GM18909 (cell line): Measurements from ENCODE around the gene TBXAS1.

Experiments
- ATAC-seq: cut with Tn5 transposase; IDR thresholded peaks from one replicate; pipeline ENCODE4 v1.9.1; 2021; ENCODE audit warnings: mild to moderate bottlenecking; ENCODE audit not compliant: unreplicated experiment, poor library complexity

The TBXAS1 gene

DNA sequence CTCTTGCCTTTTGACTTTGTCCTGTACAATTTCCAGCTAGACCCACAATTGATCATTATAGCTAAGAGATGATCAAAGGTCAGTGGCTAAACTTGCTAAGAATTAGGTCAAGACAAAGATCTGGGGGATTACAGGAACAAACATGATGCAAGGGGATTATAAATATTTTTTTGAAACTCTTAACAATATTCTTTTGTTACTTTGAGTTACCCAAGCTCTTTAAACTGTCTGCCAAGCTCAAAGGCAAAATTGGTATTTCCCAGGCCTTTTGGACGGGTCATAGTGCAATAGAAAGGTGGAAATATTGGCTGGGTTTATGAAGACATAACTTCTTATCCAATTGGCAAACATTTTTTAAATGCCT, 23.4 kb downstream of the TBXAS1 start:
- ATAC-seq, result no peak

- no peak for ATAC-seq
These were observed 24.6 kb downstream of the TBXAS1 start for GRCh38 chr7:139853506-139854123.

DNA sequence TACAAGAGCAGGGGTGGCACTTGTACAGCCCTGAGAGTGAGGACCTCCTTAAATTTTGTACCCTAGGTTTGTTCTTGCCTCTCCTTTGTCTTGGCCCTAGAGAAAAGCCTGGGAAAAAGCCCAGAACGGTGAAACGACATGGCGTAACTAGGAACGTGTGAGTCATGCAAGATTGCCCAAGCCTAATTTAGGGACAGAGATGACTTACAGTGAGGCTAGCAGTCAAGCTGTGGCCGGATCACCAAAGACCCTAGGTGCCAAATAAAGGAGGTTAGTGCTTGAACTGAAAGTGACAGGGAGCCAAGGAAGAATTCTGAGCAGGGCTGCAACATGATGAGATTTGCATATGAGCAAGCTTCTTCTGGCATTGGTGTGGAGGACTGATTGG, 25.1 kb downstream of the TBXAS1 start:
- no peak for ATAC-seq

GRCh38 chr7:139854803-139855497, 25.9 kb downstream of the TBXAS1 start:
- ATAC-seq, result peak; percentile 16

- peak; percentile 87 for ATAC-seq
These were observed 26.6 kb downstream of the TBXAS1 start for GRCh38 chr7:139855498-139856270.

DNA sequence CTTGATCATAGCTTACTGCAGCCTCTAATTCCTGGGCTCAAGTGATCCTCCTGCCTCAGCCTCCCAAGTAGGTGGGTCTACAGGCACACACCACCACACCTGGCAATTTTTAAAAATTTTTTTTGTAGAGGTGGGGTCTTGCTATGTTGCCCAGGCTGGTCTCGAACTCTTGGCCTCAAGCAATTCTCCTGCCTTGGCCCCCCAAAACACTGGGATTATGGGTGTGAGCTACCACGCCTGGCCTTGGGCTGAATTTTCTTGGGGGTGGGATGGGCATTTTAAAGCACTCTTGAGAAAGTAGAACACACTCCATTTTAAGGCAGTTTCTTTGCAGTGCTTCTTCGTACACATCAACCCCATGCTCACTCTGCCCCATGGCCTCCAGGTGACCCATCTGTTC, 28.7 kb downstream of the TBXAS1 start:
- ATAC-seq, result no peak

DNA sequence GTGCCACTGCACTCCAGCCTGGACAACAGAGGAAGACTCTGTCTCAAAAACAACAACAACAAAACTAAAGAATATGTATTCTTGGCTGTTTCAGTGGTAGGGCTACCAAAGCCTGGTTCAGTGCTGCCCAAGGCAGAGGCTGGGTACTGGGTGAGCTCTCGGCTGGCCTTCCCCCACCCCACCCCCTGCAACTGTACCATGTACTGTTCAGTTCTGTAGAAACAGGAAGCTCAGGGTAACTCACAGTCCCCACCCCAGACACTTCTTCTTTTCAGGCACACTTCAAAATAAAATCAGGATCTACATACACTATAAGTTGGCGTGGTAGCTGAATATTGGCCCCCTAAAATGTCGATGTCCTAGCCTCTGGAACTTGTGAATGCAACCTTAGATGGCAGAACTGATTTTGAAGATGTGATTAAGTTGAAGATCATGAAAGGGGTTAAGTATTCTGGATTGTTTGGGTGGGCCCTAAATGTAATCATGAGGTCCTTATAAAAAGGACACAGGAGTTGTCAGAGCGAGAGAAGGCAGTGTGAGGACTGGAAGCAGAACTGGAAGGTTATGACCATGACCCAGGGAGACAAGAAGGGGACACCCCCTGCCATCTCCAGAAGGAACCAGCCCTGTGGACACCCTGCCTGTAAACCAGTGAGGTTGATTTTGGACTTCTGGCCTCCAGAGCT, 31.2 kb downstream of the TBXAS1 start:
- ATAC-seq, result no peak

DNA sequence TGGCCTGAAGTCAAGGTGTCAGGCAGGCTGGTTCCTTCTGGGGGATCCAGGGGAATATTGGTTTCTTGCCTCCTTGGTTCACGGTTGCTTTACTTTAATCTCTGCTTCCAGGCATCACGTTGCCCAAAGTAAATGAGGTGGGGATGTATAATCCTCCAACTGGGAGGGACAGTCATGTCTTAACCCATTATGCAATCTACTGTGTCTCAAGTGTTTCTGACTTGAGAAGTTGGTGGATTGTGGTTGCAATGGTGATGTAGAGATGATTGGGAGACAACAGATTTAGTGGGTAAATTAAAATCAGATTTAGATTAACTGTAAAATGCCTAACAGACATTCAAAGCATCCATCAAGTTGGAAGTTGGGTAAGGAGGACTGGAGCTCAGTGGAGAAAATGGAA, 32.7 kb downstream of the TBXAS1 start:
- no peak for ATAC-seq

DNA sequence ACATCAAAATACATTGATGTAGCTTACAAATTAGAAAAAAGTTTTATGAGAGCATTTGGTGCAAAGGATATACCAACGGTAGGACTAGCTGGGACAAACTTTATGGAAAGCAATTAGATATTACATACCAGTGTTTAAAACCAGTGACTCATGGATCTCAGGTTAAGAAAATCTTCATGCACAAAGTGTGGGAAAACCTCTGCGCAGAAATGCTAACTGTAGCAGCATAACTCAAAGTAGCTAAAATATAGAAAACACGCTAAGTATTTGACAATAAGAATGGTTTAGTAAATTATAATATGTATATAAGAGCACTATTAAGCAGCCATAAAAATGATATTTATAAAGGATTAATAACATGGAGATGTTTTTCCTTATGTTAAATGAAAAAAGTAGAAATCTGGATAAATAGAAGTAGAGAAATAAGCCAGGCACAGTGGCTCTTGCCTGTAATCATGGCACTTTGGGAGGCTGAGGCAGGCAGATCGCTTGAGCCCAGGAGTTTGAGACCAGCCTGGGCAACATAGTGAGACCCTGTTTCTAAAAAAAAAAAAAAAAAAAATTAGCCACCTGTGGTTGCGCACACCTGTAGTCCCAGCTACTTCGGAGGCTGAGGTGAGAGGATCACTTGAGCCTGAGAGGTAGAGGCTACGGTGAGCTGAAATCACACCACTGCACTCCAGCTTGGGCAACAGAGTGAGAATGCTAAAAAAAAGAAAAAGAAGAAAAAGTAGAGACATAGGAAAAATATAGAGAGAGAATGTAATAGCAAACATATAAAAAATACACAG, 37.2 kb downstream of the TBXAS1 start:
- ATAC-seq, result no peak

DNA sequence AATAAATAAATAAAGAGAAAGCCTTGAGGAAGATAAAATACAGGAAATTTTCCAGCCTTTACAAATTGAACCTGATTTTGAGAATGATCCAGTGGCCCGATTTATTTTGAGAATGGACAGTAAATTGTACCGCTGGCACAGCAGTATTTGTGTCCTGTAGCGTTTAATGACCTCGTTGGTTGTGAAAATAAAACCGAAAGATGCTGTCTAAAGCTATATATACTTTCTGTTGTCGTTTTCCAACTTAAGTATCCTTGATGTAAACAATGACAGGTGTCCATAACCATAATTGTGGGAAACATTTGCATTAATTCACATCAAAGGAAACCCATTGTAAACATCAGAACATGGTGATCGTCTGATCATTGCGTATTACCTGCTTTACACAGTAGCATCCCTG, 38.8 kb downstream of the TBXAS1 start:
- no peak for ATAC-seq

DNA sequence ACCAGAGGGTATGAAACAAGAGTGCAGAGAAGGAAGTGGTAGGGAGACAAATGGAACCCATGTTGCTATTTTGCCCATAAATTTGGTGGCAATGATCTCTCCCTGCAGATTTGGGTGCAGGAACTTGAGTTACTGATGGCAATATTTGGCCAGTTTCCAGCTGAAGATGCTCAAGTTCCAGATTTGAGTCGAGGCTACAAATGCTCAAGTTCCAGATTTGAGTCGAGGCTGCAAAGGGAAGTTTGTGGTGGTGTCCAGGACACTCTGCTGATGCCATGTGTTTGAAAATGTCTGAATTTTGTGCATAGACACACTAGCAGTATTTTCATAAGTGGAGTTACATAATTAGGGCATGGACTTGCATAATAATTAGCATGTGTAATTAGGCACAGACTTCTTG, 40.8 kb downstream of the TBXAS1 start:
- ATAC-seq, result no peak

DNA sequence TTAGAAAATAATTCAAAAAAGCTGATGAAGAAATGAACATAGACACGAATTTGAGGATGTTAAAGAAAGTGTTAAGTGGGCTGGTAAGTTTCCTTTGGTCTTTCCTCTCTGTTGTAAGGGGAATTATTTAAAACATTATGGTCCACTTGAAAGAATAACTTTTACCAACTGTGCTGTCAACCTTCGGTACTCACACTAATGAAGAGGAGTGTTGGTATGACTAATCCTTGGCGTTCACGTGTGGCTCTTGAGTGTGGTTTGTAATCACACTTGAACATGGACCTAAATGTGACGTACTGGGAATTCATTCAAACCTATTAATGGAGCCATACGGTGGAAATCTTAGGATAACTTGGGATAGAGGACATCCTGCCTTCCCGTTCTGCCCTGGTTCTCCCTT, 41.3 kb downstream of the TBXAS1 start:
- no peak for ATAC-seq

DNA sequence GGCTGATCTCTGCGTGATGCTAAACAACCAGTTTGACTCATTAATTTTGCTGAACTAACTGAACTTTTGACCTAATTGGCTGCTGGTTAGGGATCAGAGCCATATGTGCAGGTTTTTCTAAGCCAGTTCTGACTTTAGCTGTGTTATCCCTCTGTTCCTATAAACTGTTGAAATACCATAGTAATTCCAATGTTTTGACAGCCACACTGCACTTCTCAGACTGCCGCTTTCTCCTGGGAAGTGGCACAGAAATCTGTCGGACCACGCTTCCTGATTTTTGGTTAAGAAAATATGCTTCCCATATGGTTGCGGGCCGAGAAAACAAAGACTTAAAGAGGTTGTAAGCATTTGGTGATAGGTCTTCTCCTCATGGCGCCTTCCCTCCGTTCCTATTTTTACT, 42.3 kb downstream of the TBXAS1 start:
- ATAC-seq, result no peak

GRCh38 chr7:139871820-139872219, 42.8 kb downstream of the TBXAS1 start:
- no peak for ATAC-seq

DNA sequence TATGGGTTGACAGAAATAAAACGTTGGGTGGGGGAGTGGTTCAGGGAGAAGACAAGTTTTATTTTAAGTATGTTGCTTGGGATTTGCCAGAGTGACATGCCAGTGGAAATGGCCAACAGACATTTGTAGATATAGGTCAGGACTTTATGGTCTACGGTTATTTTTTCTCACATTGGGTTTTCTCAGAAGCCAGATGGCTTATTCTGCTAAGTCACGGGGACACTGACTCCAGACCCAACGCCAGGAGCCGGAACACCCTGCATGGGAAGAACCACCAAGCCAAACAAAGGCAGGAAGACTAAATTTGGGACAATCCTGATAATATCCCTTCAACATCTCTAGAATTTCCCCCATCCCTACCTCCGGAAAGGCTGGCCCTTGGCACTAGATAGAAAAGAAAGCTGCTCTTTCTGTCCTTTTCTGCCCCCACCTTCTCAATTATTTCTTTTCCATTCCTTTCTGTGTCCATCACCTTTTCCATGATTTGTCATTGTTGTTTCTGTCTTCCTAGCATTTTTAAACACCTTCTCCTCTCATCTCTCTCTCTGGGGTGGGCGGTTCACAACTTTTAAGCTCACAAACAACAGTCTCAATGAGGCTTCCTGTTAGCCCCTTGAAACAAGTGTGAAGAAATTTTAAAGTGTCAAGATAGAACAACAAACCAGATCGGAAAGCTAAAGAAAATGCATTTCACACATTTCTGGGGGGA, 44.7 kb downstream of the TBXAS1 start:
- ATAC-seq, result no peak

DNA sequence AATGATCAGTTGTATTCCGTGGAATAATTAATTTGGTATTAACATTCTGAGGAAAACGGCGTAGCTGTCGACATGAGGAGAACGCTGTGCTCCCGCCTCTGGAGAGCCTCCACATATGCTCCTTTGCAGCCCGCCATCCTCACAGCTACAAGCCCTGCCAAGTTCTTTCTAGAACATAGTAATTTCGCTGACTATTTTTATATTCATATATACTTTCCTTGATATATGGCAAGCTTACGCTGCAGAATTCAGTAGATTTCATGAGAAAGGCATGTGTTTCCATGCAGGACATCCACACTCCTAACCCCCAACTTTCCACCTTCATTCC, 45.2 kb downstream of the TBXAS1 start:
- ATAC-seq, result no peak

GRCh38 chr7:139875821-139876241, 46.8 kb downstream of the TBXAS1 start:
- peak; percentile 95 for ATAC-seq

DNA sequence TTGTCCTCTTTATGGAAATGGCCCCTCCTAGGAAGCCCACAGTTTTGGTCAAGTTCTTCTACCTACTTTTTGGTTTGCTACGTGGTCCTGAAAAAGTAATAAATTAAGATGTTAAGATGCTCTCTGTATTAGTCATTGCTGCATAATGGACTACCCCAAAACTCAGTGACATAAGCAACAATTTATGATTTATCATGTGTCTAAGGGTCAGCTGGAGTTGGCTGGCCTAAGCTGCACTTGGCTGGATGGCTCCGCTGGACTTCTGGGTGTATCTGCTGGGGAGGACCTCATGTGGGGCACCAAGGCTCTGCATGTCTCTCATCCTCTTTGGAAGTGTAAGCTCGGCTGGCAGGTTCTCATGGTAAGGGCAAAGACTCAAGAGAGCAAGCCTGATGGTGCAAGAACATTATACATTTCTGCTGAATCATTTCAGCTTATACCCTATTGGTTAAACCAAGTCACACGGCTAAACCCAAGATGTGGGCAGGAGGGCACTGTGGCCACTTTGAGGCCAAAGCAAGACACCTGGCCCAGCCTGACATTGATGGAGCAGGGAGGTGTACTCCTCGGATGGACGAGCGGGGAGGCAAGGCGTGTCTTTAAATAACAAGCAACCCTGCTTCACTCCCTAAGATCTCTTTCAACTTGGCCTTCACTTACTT, 47.7 kb downstream of the TBXAS1 start:
- no peak for ATAC-seq

- no peak for ATAC-seq
These were observed 54.8 kb downstream of the TBXAS1 start for GRCh38 chr7:139883814-139884213.
